Measurements from ENCODE around the gene NELFB. TPM values are rescaled to one million over a fixed set of nuclear protein-coding genes. Genes with fewer than 3 reads are reported as not detected.
A peak's percentile ranks its signal among the peaks of the same experiment; 100 is the strongest.

NELFB gene
- total and polyA plus RNA-seq, 9 of the 15 experiments (the other 6 are each of a cell fraction or from before 2014, with no cell fraction given), result 0.24 to 84.0 (median 29.7) TPM

GRCh38 chr9:137278061-137278701 is 23.1 kb downstream of the NELFB start (continued):
- TF ChIP-seq CEBPZ (IDR thresholded peaks at IDR 0.05; ENCODE audit: borderline replicate concordance, low read depth, low read length) (no peak), NUFIP1 (IDR thresholded peaks at IDR 0.05; ENCODE audit: partially characterized antibody) (no peak), ZFP30 (CRISPR knock-in tag; IDR thresholded peaks at IDR 0.05; ENCODE audit: borderline replicate concordance) (no peak), TAL1 (IDR thresholded peaks at IDR 0.05) (no peak), PTRF (tag; IDR thresholded peaks at IDR 0.05) (no peak), ZNF395 (CRISPR knock-in tag; IDR thresholded peaks at IDR 0.05) (0 out of 2 replicates have a peak, but pooled peaks have one; percentile 25), ILF3 (IDR thresholded peaks at IDR 0.05; ENCODE audit: borderline replicate concordance) (no peak), CEBPB (tag; IDR thresholded peaks at IDR 0.05) (no peak), TCF7L2 (IDR thresholded peaks at IDR 0.05; ENCODE audit: low read depth, low read length) (no peak), ELF1 (tag; IDR thresholded peaks at IDR 0.05) (0 out of 2 replicates have a peak, but pooled peaks have one; percentile 8), SFPQ (IDR thresholded peaks at IDR 0.05; ENCODE audit: low read depth, low read length) (no peak), LCOR (CRISPR knock-in tag; IDR thresholded peaks at IDR 0.05) (no peak), EGR1 (conservative IDR thresholded peaks at IDR 0.05) (peak; percentile 82), SMAD4 (CRISPR knock-in tag; conservative IDR thresholded peaks at IDR 0.05) (no peak)
- TF ChIP-seq, protein P1, sequence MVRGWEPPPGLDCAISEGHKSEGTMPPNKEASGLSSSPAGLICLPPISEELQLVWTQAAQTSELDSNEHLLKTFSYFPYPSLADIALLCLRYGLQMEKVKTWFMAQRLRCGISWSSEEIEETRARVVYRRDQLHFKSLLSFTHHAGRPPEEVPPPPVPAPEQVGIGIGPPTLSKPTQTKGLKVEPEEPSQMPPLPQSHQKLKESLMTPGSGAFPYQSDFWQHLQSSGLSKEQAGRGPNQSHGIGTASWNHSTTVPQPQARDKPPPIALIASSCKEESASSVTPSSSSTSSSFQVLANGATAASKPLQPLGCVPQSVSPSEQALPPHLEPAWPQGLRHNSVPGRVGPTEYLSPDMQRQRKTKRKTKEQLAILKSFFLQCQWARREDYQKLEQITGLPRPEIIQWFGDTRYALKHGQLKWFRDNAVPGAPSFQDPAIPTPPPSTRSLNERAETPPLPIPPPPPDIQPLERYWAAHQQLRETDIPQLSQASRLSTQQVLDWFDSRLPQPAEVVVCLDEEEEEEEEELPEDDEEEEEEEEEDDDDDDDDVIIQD (CRISPR knock-in tag; IDR thresholded peaks at IDR 0.05), result no peak
- TF ChIP-seq, protein P2, sequence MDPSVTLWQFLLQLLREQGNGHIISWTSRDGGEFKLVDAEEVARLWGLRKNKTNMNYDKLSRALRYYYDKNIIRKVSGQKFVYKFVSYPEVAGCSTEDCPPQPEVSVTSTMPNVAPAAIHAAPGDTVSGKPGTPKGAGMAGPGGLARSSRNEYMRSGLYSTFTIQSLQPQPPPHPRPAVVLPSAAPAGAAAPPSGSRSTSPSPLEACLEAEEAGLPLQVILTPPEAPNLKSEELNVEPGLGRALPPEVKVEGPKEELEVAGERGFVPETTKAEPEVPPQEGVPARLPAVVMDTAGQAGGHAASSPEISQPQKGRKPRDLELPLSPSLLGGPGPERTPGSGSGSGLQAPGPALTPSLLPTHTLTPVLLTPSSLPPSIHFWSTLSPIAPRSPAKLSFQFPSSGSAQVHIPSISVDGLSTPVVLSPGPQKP (CRISPR knock-in tag; IDR thresholded peaks at IDR 0.05), result no peak
- TF ChIP-seq, protein P3, sequence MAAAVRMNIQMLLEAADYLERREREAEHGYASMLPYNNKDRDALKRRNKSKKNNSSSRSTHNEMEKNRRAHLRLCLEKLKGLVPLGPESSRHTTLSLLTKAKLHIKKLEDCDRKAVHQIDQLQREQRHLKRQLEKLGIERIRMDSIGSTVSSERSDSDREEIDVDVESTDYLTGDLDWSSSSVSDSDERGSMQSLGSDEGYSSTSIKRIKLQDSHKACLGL (CRISPR knock-in tag; IDR thresholded peaks at IDR 0.05; ENCODE audit: borderline replicate concordance, poor library complexity, severe bottlenecking), result no peak
